ENCODE measurements around the gene ETDC.

The ETDC gene

GRCh38 chrX:135327299-135327698 is 18.0 kb downstream of the ETDC start:
- Histone ChIP-seq H4K8ac (ENCODE audit: low read depth, low read length) (no peak overlapping the region), H3K27ac (ENCODE audit: low read depth, low read length) (no peak overlapping the region), H3K4me3 (ENCODE audit: low read depth, low read length) (no peak overlapping the region), H3K14ac (ENCODE audit: low read length) (no peak overlapping the region), H3K9ac (ENCODE audit: low read length) (no peak overlapping the region), H2AK5ac (ENCODE audit: low read length) (no peak overlapping the region), H3K4ac (ENCODE audit: low read depth, low read length) (no peak overlapping the region), H3K4me1 (ENCODE audit: control insufficient read depth in 1 of 2, insufficient read depth in 2 of 2, low read length in 2 of 2) (no peaks in the 10 kb centered on the region), H3K79me2 (ENCODE audit: control insufficient read depth, insufficient read depth, low read length, poor library complexity) (no peaks in the 10 kb centered on the region), H2AFZ (ENCODE audit: insufficient read depth, low read length, poor library complexity) (no peak overlapping the region), H3K4me2 (ENCODE audit: low read length) (no peak overlapping the region), H4K12ac (ENCODE audit: low read depth, low read length) (no peak overlapping the region), H3K9me3 (ENCODE audit: insufficient read depth, low read depth, low read length) (no peaks in the 10 kb centered on the region), H3K79me1 (ENCODE audit: low read length) (no peaks in the 10 kb centered on the region), H3K23ac (ENCODE audit: low read length) (no peak overlapping the region), H2BK5ac (ENCODE audit: low read depth, low read length, poor library complexity) (no peak overlapping the region), H3K18ac (ENCODE audit: low read length) (no peak overlapping the region), H3K27me3 (ENCODE audit: insufficient read depth, low read length) (no peaks in the 10 kb centered on the region), H4K91ac (ENCODE audit: low read depth, low read length) (no peak overlapping the region), H2BK120ac (ENCODE audit: insufficient read depth, low read length, poor library complexity) (no peak overlapping the region), H2BK12ac (ENCODE audit: low read length) (no peak overlapping the region), H3K36me3 (ENCODE audit: control insufficient read depth in 1 of 2, insufficient read depth in 2 of 2, low read length in 2 of 2) (no peaks in the 10 kb centered on the region)
- DNase-seq, result no peak

GRCh38 chrX:135328421-135329005 is 19.2 kb downstream of the ETDC start:
- no peak overlapping the region for H2AK5ac ChIP-seq (ENCODE audit: low read length)
- H4K12ac ChIP-seq (ENCODE audit: low read depth, low read length), result no peak overlapping the region
- H3K23ac ChIP-seq (ENCODE audit: low read length), result no peak overlapping the region
- H3K4ac ChIP-seq (ENCODE audit: low read depth, low read length), result no peak overlapping the region
- H3K27ac ChIP-seq (ENCODE audit: low read depth, low read length), result no peak overlapping the region
- no peak overlapping the region for H3K4me2 ChIP-seq (ENCODE audit: low read length)
- H3K79me2 ChIP-seq (ENCODE audit: control insufficient read depth, insufficient read depth, low read length, poor library complexity), result no peaks in the 10 kb centered on the region
- H4K8ac ChIP-seq (ENCODE audit: low read depth, low read length), result no peak overlapping the region
- H3K4me1 ChIP-seq (ENCODE audit: control insufficient read depth in 1 of 2, insufficient read depth in 2 of 2, low read length in 2 of 2), result no peaks in the 10 kb centered on the region
- H4K91ac ChIP-seq (ENCODE audit: low read depth, low read length), result no peak overlapping the region
- no peak overlapping the region for H2BK5ac ChIP-seq (ENCODE audit: low read depth, low read length, poor library complexity)
- H3K79me1 ChIP-seq (ENCODE audit: low read length), result no peaks in the 10 kb centered on the region
- H3K18ac ChIP-seq (ENCODE audit: low read length), result no peak overlapping the region
- H3K27me3 ChIP-seq (ENCODE audit: insufficient read depth, low read length), result no peaks in the 10 kb centered on the region
- no peak overlapping the region for H2BK120ac ChIP-seq (ENCODE audit: insufficient read depth, low read length, poor library complexity)
- H3K4me3 ChIP-seq (ENCODE audit: low read depth, low read length), result no peak overlapping the region
- H3K9me3 ChIP-seq (ENCODE audit: insufficient read depth, low read depth, low read length), result no peaks in the 10 kb centered on the region
- H2AFZ ChIP-seq (ENCODE audit: insufficient read depth, low read length, poor library complexity), result no peak overlapping the region
- no peaks in the 10 kb centered on the region for H3K36me3 ChIP-seq (ENCODE audit: control insufficient read depth in 1 of 2, insufficient read depth in 2 of 2, low read length in 2 of 2)
- no peak overlapping the region for H2BK12ac ChIP-seq (ENCODE audit: low read length)
- WGBS (ENCODE audit: extremely low coverage, insufficient coverage, insufficient read length), result no CpG with 5 or more reads among the region's 3 CpGs
- H3K9ac ChIP-seq (ENCODE audit: low read length), result no peak overlapping the region
- H3K14ac ChIP-seq (ENCODE audit: low read length), result no peak overlapping the region
- no peak for DNase-seq

GRCh38 chrX:135330706-135331105 is 21.4 kb downstream of the ETDC start:
- no peaks in the 10 kb centered on the region for H3K4me1 ChIP-seq (ENCODE audit: control insufficient read depth in 1 of 2, insufficient read depth in 2 of 2, low read length in 2 of 2)
- H2AK5ac ChIP-seq (ENCODE audit: low read length), result no peak overlapping the region
- WGBS (ENCODE audit: extremely low coverage, insufficient coverage, insufficient read length), result no CpG with 5 or more reads among the region's 1 CpG
- H2BK12ac ChIP-seq (ENCODE audit: low read length), result no peak overlapping the region
- H3K36me3 ChIP-seq (ENCODE audit: control insufficient read depth in 1 of 2, insufficient read depth in 2 of 2, low read length in 2 of 2), result no peaks in the 10 kb centered on the region
- no peak overlapping the region for H2AFZ ChIP-seq (ENCODE audit: insufficient read depth, low read length, poor library complexity)
- H2BK120ac ChIP-seq (ENCODE audit: insufficient read depth, low read length, poor library complexity), result no peak overlapping the region
- no peak overlapping the region for H4K12ac ChIP-seq (ENCODE audit: low read depth, low read length)
- H3K79me2 ChIP-seq (ENCODE audit: control insufficient read depth, insufficient read depth, low read length, poor library complexity), result no peaks in the 10 kb centered on the region
- no peak for DNase-seq
- no peak overlapping the region for H4K91ac ChIP-seq (ENCODE audit: low read depth, low read length)
- H3K4ac ChIP-seq (ENCODE audit: low read depth, low read length), result no peak overlapping the region
- H3K14ac ChIP-seq (ENCODE audit: low read length), result no peak overlapping the region
- H3K27ac ChIP-seq (ENCODE audit: low read depth, low read length), result no peak overlapping the region
- no peak overlapping the region for H3K18ac ChIP-seq (ENCODE audit: low read length)
- no peak overlapping the region for H3K4me2 ChIP-seq (ENCODE audit: low read length)
- no peaks in the 10 kb centered on the region for H3K27me3 ChIP-seq (ENCODE audit: insufficient read depth, low read length)
- H3K9me3 ChIP-seq (ENCODE audit: insufficient read depth, low read depth, low read length), result no peaks in the 10 kb centered on the region
- no peak overlapping the region for H3K4me3 ChIP-seq (ENCODE audit: low read depth, low read length)
- no peak overlapping the region for H4K8ac ChIP-seq (ENCODE audit: low read depth, low read length)
- no peaks in the 10 kb centered on the region for H3K79me1 ChIP-seq (ENCODE audit: low read length)
- H2BK5ac ChIP-seq (ENCODE audit: low read depth, low read length, poor library complexity), result no peak overlapping the region
- no peak overlapping the region for H3K23ac ChIP-seq (ENCODE audit: low read length)
- no peak overlapping the region for H3K9ac ChIP-seq (ENCODE audit: low read length)

GRCh38 chrX:135331525-135331924 is 22.2 kb downstream of the ETDC start:
- no peak overlapping the region for H3K4me3 ChIP-seq (ENCODE audit: low read depth, low read length)
- no peak overlapping the region for H2BK120ac ChIP-seq (ENCODE audit: insufficient read depth, low read length, poor library complexity)
- H4K91ac ChIP-seq (ENCODE audit: low read depth, low read length), result no peak overlapping the region
- no peak overlapping the region for H3K4ac ChIP-seq (ENCODE audit: low read depth, low read length)
- no CpG with 5 or more reads among the region's 2 CpGs for WGBS (ENCODE audit: extremely low coverage, insufficient coverage, insufficient read length)
- no peak overlapping the region for H2BK12ac ChIP-seq (ENCODE audit: low read length)
- H3K9me3 ChIP-seq (ENCODE audit: insufficient read depth, low read depth, low read length), result no peaks in the 10 kb centered on the region
- H3K23ac ChIP-seq (ENCODE audit: low read length), result no peak overlapping the region
- H3K9ac ChIP-seq (ENCODE audit: low read length), result no peak overlapping the region
- no peaks in the 10 kb centered on the region for H3K79me2 ChIP-seq (ENCODE audit: control insufficient read depth, insufficient read depth, low read length, poor library complexity)
- no peaks in the 10 kb centered on the region for H3K27me3 ChIP-seq (ENCODE audit: insufficient read depth, low read length)
- H2AFZ ChIP-seq (ENCODE audit: insufficient read depth, low read length, poor library complexity), result no peak overlapping the region
- H4K8ac ChIP-seq (ENCODE audit: low read depth, low read length), result no peak overlapping the region
- H4K12ac ChIP-seq (ENCODE audit: low read depth, low read length), result no peak overlapping the region
- H3K18ac ChIP-seq (ENCODE audit: low read length), result no peak overlapping the region
- H3K27ac ChIP-seq (ENCODE audit: low read depth, low read length), result no peak overlapping the region
- no peaks in the 10 kb centered on the region for H3K4me1 ChIP-seq (ENCODE audit: control insufficient read depth in 1 of 2, insufficient read depth in 2 of 2, low read length in 2 of 2)
- no peaks in the 10 kb centered on the region for H3K79me1 ChIP-seq (ENCODE audit: low read length)
- H3K14ac ChIP-seq (ENCODE audit: low read length), result no peak overlapping the region
- H2BK5ac ChIP-seq (ENCODE audit: low read depth, low read length, poor library complexity), result no peak overlapping the region
- DNase-seq, result no peak
- no peak overlapping the region for H2AK5ac ChIP-seq (ENCODE audit: low read length)
- H3K36me3 ChIP-seq (ENCODE audit: control insufficient read depth in 1 of 2, insufficient read depth in 2 of 2, low read length in 2 of 2), result no peaks in the 10 kb centered on the region
- H3K4me2 ChIP-seq (ENCODE audit: low read length), result no peak overlapping the region

Measured in trophoblast cell (in vitro differentiated cells and primary cell).